ENCODE measurements around the gene WDR1. TPM values are rescaled to one million over a fixed set of nuclear protein-coding genes. Genes with fewer than 3 reads are reported as not detected.
A peak's percentile ranks its signal among the peaks of the same experiment; 100 is the strongest.

Gene WDR1
- total and polyA plus RNA-seq, 4 experiments from 2014 or later, result 295 to 348 (median 318) TPM

GRCh38 chr4:10077483-10078335 lies 38.9 kb downstream of the WDR1 start:
- peaks cover 52 to 96% of the 10 kb centered on the region in 2 donors for H3K36me3 Mint-ChIP-seq

GRCh38 chr4:10077076-10077475 lies 39.5 kb downstream of the WDR1 start:
- Mint-ChIP-seq H3K27me3 (no peaks in the 10 kb centered on the region), H3K27ac (peak overlapping the region in 2 of 7 donors; percentile 60 to 68), H3K4me1 (peaks cover 0 to 4% (median 2%) of the 10 kb centered on the region in 4 donors), H3K9me3 (no peaks in the 10 kb centered on the region), H3K4me3 (no peak overlapping the region), H3K36me3 (peaks cover 47 to 96% of the 10 kb centered on the region in 2 donors)
- no peak overlapping the region for H3K27ac ChIP-seq (ENCODE audit: low read depth, low read length)
- no peaks in the 10 kb centered on the region for H3K9me3 ChIP-seq (ENCODE audit: control insufficient read depth in 1 of 2, low read length in 2 of 2)
- no peak overlapping the region for H3K4me3 ChIP-seq (ENCODE audit: low read length in 2 of 2)
- intact Hi-C loops (cut with micrococcal nuclease), result no loop called here
- H3K27me3 ChIP-seq (ENCODE audit: insufficient read depth, low read length), result no peaks in the 10 kb centered on the region
- ChIA-PET CTCF (ENCODE audit: partially characterized antibody) (interaction anchor here (1.0 kb wide), 1 partner anchor 15 kb away, joined by 3 read pairs; no protein-coding TSS in a partner anchor), POLR2A (ENCODE audit: partially characterized antibody) (interaction anchor here (0.7 kb wide), 1 partner anchor 10 kb away, joined by 3 read pairs; no protein-coding TSS in a partner anchor)
- peaks cover 86% of the 10 kb centered on the region for H3K36me3 ChIP-seq (ENCODE audit: insufficient read depth, low read length)
- no peak for DNase-seq
- H3K4me1 ChIP-seq (ENCODE audit: insufficient read depth, low read length), result no peaks in the 10 kb centered on the region

More at GRCh38 chr4:10077483-10078335, 38.9 kb downstream of the WDR1 start:
- Histone ChIP-seq H3K4me1 (ENCODE audit: insufficient read depth, low read length) (no peaks in the 10 kb centered on the region), H3K9me3 (ENCODE audit: control insufficient read depth in 1 of 2, low read length in 2 of 2) (no peaks in the 10 kb centered on the region), H3K27me3 (ENCODE audit: insufficient read depth, low read length) (no peaks in the 10 kb centered on the region), H3K27ac (ENCODE audit: low read depth, low read length) (no peak overlapping the region), H3K36me3 (ENCODE audit: insufficient read depth, low read length) (peaks cover 89% of the 10 kb centered on the region), H3K4me3 (ENCODE audit: low read length in 2 of 2) (no peak overlapping the region)
- CTCF ChIA-PET (ENCODE audit: partially characterized antibody), result no interaction called here
- H3K9me3 Mint-ChIP-seq, result no peaks in the 10 kb centered on the region
- peaks cover 0 to 3% (median 0%) of the 10 kb centered on the region in 4 donors for H3K4me1 Mint-ChIP-seq
- intact Hi-C loops (cut with micrococcal nuclease), result no loop called here
- H3K27me3 Mint-ChIP-seq, result no peaks in the 10 kb centered on the region
- H3K27ac Mint-ChIP-seq, result peak overlapping the region in 6 of 7 donors; percentile 15 to 87 (median 54)
- POLR2A ChIA-PET (ENCODE audit: partially characterized antibody), result no interaction called here
- DNase-seq, result no peak
- no peak overlapping the region for H3K4me3 Mint-ChIP-seq

DNA sequence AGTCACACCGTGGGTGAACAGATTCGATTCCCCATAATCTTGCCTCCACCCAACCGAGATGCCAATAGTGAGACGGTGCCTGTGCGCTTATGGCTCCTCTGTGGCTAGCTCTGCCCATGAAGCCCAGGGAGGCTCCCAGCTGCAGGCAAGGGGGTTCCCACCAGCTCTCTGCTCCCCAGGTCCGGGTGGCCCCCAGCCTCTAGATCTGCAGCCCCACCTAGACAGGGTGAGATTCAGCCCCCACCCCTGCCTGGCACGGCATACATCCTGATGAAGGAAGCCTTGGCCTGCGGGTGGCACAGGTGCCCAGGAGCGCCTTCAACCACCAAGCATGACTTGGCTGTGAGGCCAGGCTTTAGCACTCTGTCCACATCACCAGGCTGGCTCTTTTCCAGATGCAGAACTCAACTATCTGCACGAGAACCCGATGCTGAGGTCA lies 40.6 kb downstream of the WDR1 start:
- Mint-ChIP-seq H3K4me3 (no peak overlapping the region), H3K36me3 (peaks cover 42 to 87% of the 10 kb centered on the region in 2 donors), H3K4me1 (peaks cover 0 to 4% (median 2%) of the 10 kb centered on the region in 4 donors), H3K9me3 (no peaks in the 10 kb centered on the region), H3K27me3 (no peaks in the 10 kb centered on the region), H3K27ac (peak overlapping the region in 2 of 7 donors; percentile 40 to 61)
- Histone ChIP-seq H3K4me3 (ENCODE audit: low read length in 2 of 2) (no peak overlapping the region), H3K27me3 (ENCODE audit: insufficient read depth, low read length) (no peaks in the 10 kb centered on the region), H3K9me3 (ENCODE audit: control insufficient read depth in 1 of 2, low read length in 2 of 2) (no peaks in the 10 kb centered on the region), H3K36me3 (ENCODE audit: insufficient read depth, low read length) (peaks cover 77% of the 10 kb centered on the region), H3K27ac (ENCODE audit: low read depth, low read length) (no peak overlapping the region), H3K4me1 (ENCODE audit: insufficient read depth, low read length) (no peaks in the 10 kb centered on the region)
- intact Hi-C loops (cut with micrococcal nuclease), result loop anchor here (2.0 kb wide), 1 partner anchor 35 kb away; no protein-coding TSS in a partner anchor
- CTCF ChIA-PET (ENCODE audit: partially characterized antibody), result interaction anchor here (1.0 kb wide), 1 partner anchor 16 kb away, joined by 3 read pairs; no protein-coding TSS in a partner anchor
- POLR2A ChIA-PET (ENCODE audit: partially characterized antibody), result no interaction called here
- DNase-seq, result no peak

DNA sequence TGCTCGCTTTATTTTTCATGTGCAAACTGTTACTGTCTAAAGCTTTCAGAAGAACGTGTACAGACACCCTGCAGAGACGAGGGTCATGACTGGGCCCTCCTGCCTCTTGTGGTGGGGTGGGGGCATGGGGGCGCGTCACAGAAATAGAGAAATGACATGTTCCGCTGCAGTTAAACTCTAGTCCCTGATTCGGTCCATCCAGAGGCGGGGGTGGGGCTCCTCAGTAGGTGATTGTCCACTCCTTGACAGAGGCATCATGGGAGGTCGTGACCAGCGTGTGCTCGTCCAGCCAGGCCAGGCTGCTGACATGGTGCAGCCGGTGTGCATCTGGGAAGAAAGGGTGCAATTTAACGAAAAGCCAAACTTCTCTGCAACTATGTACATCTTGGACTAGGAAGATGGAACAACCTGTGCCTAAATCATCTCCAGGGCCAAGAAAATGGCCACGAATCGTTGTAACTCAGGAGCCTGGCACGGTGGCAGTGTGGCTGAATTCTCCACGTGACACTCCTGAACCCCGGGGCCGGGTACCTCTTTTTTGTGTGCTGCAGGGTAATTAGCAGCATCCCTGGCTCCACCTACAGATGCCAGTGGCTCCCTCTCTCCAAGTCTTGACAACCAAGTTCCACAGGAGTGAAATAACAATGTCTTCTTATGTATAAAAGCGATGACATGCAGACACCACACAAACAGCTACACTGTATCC lies 41.3 kb downstream of the WDR1 start:
- Histone ChIP-seq H3K27me3 (ENCODE audit: insufficient read depth, low read length) (no peaks in the 10 kb centered on the region), H3K27ac (ENCODE audit: low read depth, low read length) (no peak overlapping the region), H3K4me1 (ENCODE audit: insufficient read depth, low read length) (no peaks in the 10 kb centered on the region), H3K36me3 (ENCODE audit: insufficient read depth, low read length) (peaks cover 70% of the 10 kb centered on the region), H3K9me3 (ENCODE audit: control insufficient read depth in 1 of 2, low read length in 2 of 2) (no peaks in the 10 kb centered on the region), H3K4me3 (ENCODE audit: low read length in 2 of 2) (no peak overlapping the region)
- ChIA-PET CTCF (ENCODE audit: partially characterized antibody) (no interaction called here), POLR2A (ENCODE audit: partially characterized antibody) (no interaction called here)
- no peak for DNase-seq
- H3K4me1 Mint-ChIP-seq, result peaks cover 0 to 4% (median 1%) of the 10 kb centered on the region in 4 donors
- H3K4me3 Mint-ChIP-seq, result peak overlapping the region in 1 of 8 donors; percentile 26
- no peaks in the 10 kb centered on the region for H3K9me3 Mint-ChIP-seq
- no peaks in the 10 kb centered on the region for H3K27me3 Mint-ChIP-seq
- intact Hi-C loops (cut with micrococcal nuclease), result loop anchor here (2.0 kb wide), 1 partner anchor 35 kb away; no protein-coding TSS in a partner anchor
- H3K27ac Mint-ChIP-seq, result peak overlapping the region in 5 of 7 donors; percentile 12 to 58 (median 36)
- H3K36me3 Mint-ChIP-seq, result peaks cover 37 to 81% of the 10 kb centered on the region in 2 donors

- Mint-ChIP-seq H3K4me1 (peaks cover 0 to 4% (median 2%) of the 10 kb centered on the region in 4 donors), H3K9me3 (no peaks in the 10 kb centered on the region), H3K27me3 (no peaks in the 10 kb centered on the region), H3K36me3 (peaks cover 39 to 76% of the 10 kb centered on the region in 2 donors), H3K27ac (peak overlapping the region in 2 of 7 donors; percentile 11 to 58), H3K4me3 (no peak overlapping the region)
- ChIA-PET POLR2A (ENCODE audit: partially characterized antibody) (no interaction called here), CTCF (ENCODE audit: partially characterized antibody) (no interaction called here)
- DNase-seq, result no peak
- peaks cover 64% of the 10 kb centered on the region for H3K36me3 ChIP-seq (ENCODE audit: insufficient read depth, low read length)
- intact Hi-C loops (cut with micrococcal nuclease), result loop anchor here (2.0 kb wide), 1 partner anchor 36 kb away; no protein-coding TSS in a partner anchor
- H3K27me3 ChIP-seq (ENCODE audit: insufficient read depth, low read length), result no peaks in the 10 kb centered on the region
- no peaks in the 10 kb centered on the region for H3K4me1 ChIP-seq (ENCODE audit: insufficient read depth, low read length)
- no peak overlapping the region for H3K4me3 ChIP-seq (ENCODE audit: low read length in 2 of 2)
- H3K27ac ChIP-seq (ENCODE audit: low read depth, low read length), result no peak overlapping the region
- no peaks in the 10 kb centered on the region for H3K9me3 ChIP-seq (ENCODE audit: control insufficient read depth in 1 of 2, low read length in 2 of 2)
Observed at GRCh38 chr4:10074767-10075105, 41.9 kb downstream of the WDR1 start.

DNA sequence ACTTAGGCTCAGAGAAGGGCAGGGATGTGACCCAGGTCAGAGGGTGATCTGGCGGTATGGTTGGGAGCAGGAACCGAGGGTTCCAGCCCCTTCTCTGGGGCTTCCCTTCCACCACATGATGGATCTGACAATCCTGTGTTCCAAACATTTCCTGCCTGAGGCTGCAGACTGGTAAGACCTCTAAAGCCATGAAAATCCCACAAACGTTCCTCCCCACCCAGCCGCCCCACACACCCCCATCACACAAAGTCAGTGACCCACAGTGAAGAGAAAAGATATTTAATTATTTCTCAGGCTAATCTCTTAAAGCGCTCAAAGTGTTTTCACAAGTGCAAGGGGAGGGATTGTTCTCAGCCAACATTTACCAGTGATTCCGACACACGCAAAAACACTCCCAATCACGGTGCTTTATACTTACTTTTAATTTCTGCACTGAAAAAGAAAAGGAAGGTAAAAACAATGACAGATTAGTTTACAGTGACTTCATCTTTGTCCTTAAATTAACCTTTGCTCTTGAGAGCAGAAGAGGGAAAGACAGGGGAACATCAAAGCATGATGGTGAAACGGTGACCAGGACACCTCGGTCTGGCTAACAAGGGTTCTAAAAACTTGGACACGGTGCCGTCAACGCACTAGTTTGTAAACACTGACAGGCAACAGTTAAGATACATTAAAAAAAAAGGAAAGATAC lies 42.4 kb downstream of the WDR1 start:
- Histone ChIP-seq H3K27ac (ENCODE audit: low read depth, low read length) (no peak overlapping the region), H3K27me3 (ENCODE audit: insufficient read depth, low read length) (no peaks in the 10 kb centered on the region), H3K9me3 (ENCODE audit: control insufficient read depth in 1 of 2, low read length in 2 of 2) (no peaks in the 10 kb centered on the region), H3K4me1 (ENCODE audit: insufficient read depth, low read length) (no peaks in the 10 kb centered on the region), H3K36me3 (ENCODE audit: insufficient read depth, low read length) (peaks cover 59% of the 10 kb centered on the region), H3K4me3 (ENCODE audit: low read length in 2 of 2) (no peak overlapping the region)
- Mint-ChIP-seq H3K36me3 (peaks cover 42 to 75% of the 10 kb centered on the region in 2 donors), H3K27me3 (no peaks in the 10 kb centered on the region), H3K9me3 (no peaks in the 10 kb centered on the region), H3K4me1 (peaks cover 0 to 4% (median 3%) of the 10 kb centered on the region in 4 donors), H3K27ac (peak overlapping the region in 6 of 7 donors; percentile 18 to 68 (median 44)), H3K4me3 (no peak overlapping the region)
- no peak for DNase-seq
- intact Hi-C loops (cut with micrococcal nuclease), result loop anchor here (2.0 kb wide), 1 partner anchor 37 kb away; no protein-coding TSS in a partner anchor
- ChIA-PET POLR2A (ENCODE audit: partially characterized antibody) (no interaction called here), CTCF (ENCODE audit: partially characterized antibody) (no interaction called here)

Data from CD4-positive, alpha-beta memory T cell (primary cell).